HCT116 (cell line): ENCODE measurements around the gene RAVER2. TPM values are rescaled to one million over a fixed set of nuclear protein-coding genes. Genes with fewer than 3 reads are reported as not detected.

Source experiments
- ATAC-seq: fragments of 200-7000 bp; cut with Tn5 transposase; 2 replicates; pipeline ENCODE4 v1.9.1; 2020; ENCODE audit warnings: mild to moderate bottlenecking, moderate library complexity
- BruUV-seq: library from RNA; stranded (reverse); fragments of 400-500 nt; replicated peaks from 2 replicates; lab custom pipeline; 2021; lab: Mats Ljungman, UMichigan
- CTCF ChIA-PET: fragments of 300-600 bp; sonication (Branson Sonifier 250); formaldehyde crosslinking; loops from one replicate; lab custom pipeline; 2021; ENCODE audit warnings: antibody characterized with exemption; lab: Charles Lee
- POLR2A ChIA-PET: fragments of 300-600, 350-600 bp; sonication (Branson Sonifier 250); formaldehyde crosslinking; loops from one replicate; lab custom pipeline; 2021; ENCODE audit warnings: antibody characterized with exemption; lab: Charles Lee
- RAD21 ChIA-PET, 2 experiments: fragments of 300-600 bp; sonication (Branson Sonifier 250); formaldehyde crosslinking; loops; one replicate each; lab custom pipeline; 2023; ENCODE audit warnings: low total read pairs in 2 of 2; ENCODE audit not compliant: uncharacterized antibody in 2 of 2, unreplicated experiment in 2 of 2, low non-redundant PET in 1 of 2; lab: Charles Lee
- DNase-seq: peaks from one replicate; pipeline ENCODE4 v3.0.0-alpha.2; 2010; ENCODE audit warnings: low read depth, low spot score
- H2AFZ ChIP-seq: fragments of 200-600 bp; shearing (Covaris generic), sonication (generic); 2 replicates; pipeline ENCODE4 v1.6.1; 2017; ENCODE audit warnings: low read depth, mixed run types, mixed read lengths, antibody characterized with exemption, low read length; ENCODE audit not compliant: poor library complexity, severe bottlenecking
- H3K27ac ChIP-seq: 2 replicates; pipeline ENCODE4 v1.5.1; 2012; ENCODE audit warnings: low read depth, low read length
- H3K27me3 ChIP-seq: fragments of 200-600 bp; sonication (generic); 2 replicates; pipeline ENCODE4 v1.6.1; 2016; ENCODE audit warnings: mixed run types, low read length, mixed read lengths; ENCODE audit not compliant: insufficient read depth
- H3K36me3 ChIP-seq, 2 experiments: fragments of 200-500 bp in 1 of 2; fragments of 200-600 bp in 1 of 2; sonication (Bioruptor generic) in 1 of 2; sonication (generic) in 1 of 2; 2 replicates each; pipeline versions ENCODE4 v1.5.1 to v1.6.1; 2014 to 2016; ENCODE audit warnings: low read length in 2 of 2, inconsistent platforms in 1 of 2, mixed read lengths in 1 of 2, mixed run types in 1 of 2; ENCODE audit not compliant: insufficient read depth in 2 of 2, control insufficient read depth in 1 of 2
- H3K4me1 ChIP-seq, 2 experiments: fragments of 200-600 bp in 1 of 2; sonication (generic) in 1 of 2; 2 replicates each; pipeline versions ENCODE4 v1.5.1 to v1.6.1; 2012 to 2017; ENCODE audit warnings: low read length in 2 of 2, inconsistent platforms in 1 of 2, mild to moderate bottlenecking in 1 of 2, mixed read lengths in 1 of 2, mixed run types in 1 of 2, moderate library complexity in 1 of 2; ENCODE audit not compliant: insufficient read depth in 2 of 2, control insufficient read depth in 1 of 2
- H3K4me2 ChIP-seq: fragments of 200-600 bp; sonication (generic); 2 replicates; pipeline ENCODE4 v1.6.1; 2017; ENCODE audit warnings: mixed run types, low read length, mixed read lengths
- H3K4me3 ChIP-seq, 2 experiments: fragments of 200-600 bp in 1 of 2; sonication (generic) in 1 of 2; replicated peaks in 1 of 2; 2 replicates each; pipeline ENCODE4 v1.5.1; 2011 to 2016; ENCODE audit warnings: low read length in 2 of 2, control low read depth in 1 of 2, low read depth in 1 of 2, mild to moderate bottlenecking in 1 of 2, mixed read lengths in 1 of 2, mixed run types in 1 of 2
- H3K79me2 ChIP-seq: fragments of 200-600 bp; sonication (generic); 2 replicates; pipeline ENCODE4 v1.6.1; 2017; ENCODE audit warnings: mild to moderate bottlenecking, mixed run types, low read length, moderate library complexity, mixed read lengths; ENCODE audit not compliant: insufficient read depth
- H3K9ac ChIP-seq: fragments of 200-600 bp; sonication (generic); 2 replicates; pipeline ENCODE4 v1.6.1; 2016; ENCODE audit warnings: low read length, mixed read lengths
- H3K9me2 ChIP-seq: fragments of 200-600 bp; sonication (generic), shearing (Covaris generic); 2 replicates; pipeline ENCODE4 v1.6.1; 2017; ENCODE audit warnings: mixed run types, mild to moderate bottlenecking, moderate library complexity; ENCODE audit not compliant: insufficient read depth
- H3K9me3 ChIP-seq, 2 experiments: fragments of 200-500 bp in 1 of 2; fragments of 200-600 bp in 1 of 2; sonication (Bioruptor generic) in 1 of 2; sonication (generic) in 1 of 2; 2 replicates each; pipeline ENCODE4 v1.6.1; 2014 to 2017; ENCODE audit warnings: low read length in 2 of 2, mixed read lengths in 2 of 2, inconsistent platforms in 1 of 2, low read depth in 1 of 2, mild to moderate bottlenecking in 1 of 2, mixed run types in 1 of 2, moderate library complexity in 1 of 2; ENCODE audit not compliant: control insufficient read depth in 1 of 2, insufficient read depth in 1 of 2
- H4K20me1 ChIP-seq: fragments of 200-600 bp; sonication (generic), shearing (Covaris generic); 2 replicates; pipeline ENCODE4 v1.6.1; 2017; ENCODE audit warnings: mixed run types, mild to moderate bottlenecking, moderate library complexity; ENCODE audit not compliant: insufficient read depth
- ATF3 ChIP-seq: IDR thresholded peaks from 2 replicates; pipeline ENCODE4 v1.6.1; 2012
- CBX3 ChIP-seq: IDR thresholded peaks from 2 replicates; pipeline ENCODE4 v1.6.1; 2012; ENCODE audit warnings: low read depth
- CEBPB ChIP-seq: IDR thresholded peaks from 2 replicates; pipeline ENCODE4 v1.6.1; 2012; ENCODE audit warnings: low read depth
- EGR1 ChIP-seq: IDR thresholded peaks from 2 replicates; pipeline ENCODE4 v1.6.1; 2012; ENCODE audit warnings: low read depth
- ELF1 ChIP-seq: IDR thresholded peaks from 2 replicates; pipeline ENCODE4 v1.6.1; 2012; ENCODE audit warnings: low read depth, borderline replicate concordance
- EZH2phosphoT487 ChIP-seq: fragments of 200-600 bp; IDR thresholded peaks from 2 replicates; pipeline ENCODE4 v1.6.1; 2018; ENCODE audit warnings: antibody characterized with exemption, borderline replicate concordance
- FOSL1 ChIP-seq: IDR thresholded peaks from 2 replicates; pipeline ENCODE4 v1.6.1; 2012; ENCODE audit warnings: low read depth
- POLR2A ChIP-seq: IDR thresholded peaks from 2 replicates; pipeline ENCODE4 v1.7.0; 2011; ENCODE audit warnings: borderline replicate concordance; ENCODE audit not compliant: insufficient read depth, insufficient read length; ENCODE audit errors: extremely low read depth
- POLR2AphosphoS5 ChIP-seq: IDR thresholded peaks from 2 replicates; pipeline ENCODE4 v1.6.1; 2011; ENCODE audit warnings: mild to moderate bottlenecking, low read depth, low read length, moderate library complexity
- SIN3A ChIP-seq: IDR thresholded peaks from 2 replicates; pipeline ENCODE4 v1.6.1; 2012; ENCODE audit warnings: low read depth
- SRF ChIP-seq: IDR thresholded peaks from 2 replicates; pipeline ENCODE4 v1.6.1; 2012; ENCODE audit warnings: low read depth
- TCF7L2 ChIP-seq: IDR thresholded peaks from 2 replicates; pipeline ENCODE4 v1.7.0; 2011; ENCODE audit warnings: borderline replicate concordance, inconsistent platforms; ENCODE audit not compliant: insufficient read depth, insufficient read length; ENCODE audit errors: extremely low read depth
- YY1 ChIP-seq: IDR thresholded peaks from 2 replicates; pipeline ENCODE4 v1.6.1; 2011; ENCODE audit warnings: low read length, low read depth, moderate library complexity, mild to moderate bottlenecking; ENCODE audit not compliant: insufficient replicate concordance; ENCODE audit errors: extremely low read depth
- ZFX ChIP-seq: fragments of 450-650 bp; IDR thresholded peaks from 2 replicates; pipeline ENCODE4 v1.6.1; 2017
- intact Hi-C: fragments of 100-400 bp; cut with micrococcal nuclease; formaldehyde crosslinking; loops from 2 replicates; pipeline ENCODE4 v1.10.0; 2022
- total RNA-seq: library from RNA; stranded (reverse); gene quantifications from one replicate; pipeline ENCODE4 v1.2.1, GENCODE V29; 2021; ENCODE audit not compliant: unreplicated experiment
- TF ChIP-seq, protein P1 (sequence below): IDR thresholded peaks from 2 replicates; pipeline ENCODE4 v1.6.1; 2012
- TF ChIP-seq, protein P2 (sequence below), 3 experiments: fragments of 200-600 bp in 1 of 3; sonication (generic) in 1 of 3; IDR thresholded peaks in 2 of 3; conservative IDR thresholded peaks in 1 of 3; 2 replicates each; pipeline ENCODE4 v1.5.1; 2012 to 2017; ENCODE audit warnings: low read depth in 2 of 3, low read length in 2 of 3, antibody characterized with exemption in 1 of 3, borderline replicate concordance in 1 of 3, control low read depth in 1 of 3, mild to moderate bottlenecking in 1 of 3, mixed read lengths in 1 of 3, mixed run types in 1 of 3, moderate library complexity in 1 of 3; ENCODE audit not compliant: insufficient read depth in 1 of 3

The RAVER2 gene
- total RNA-seq, 1 experiment from 2014 or later: 23.2 TPM

- intact Hi-C loops: no loop called here
- Histone ChIP-seq H3K9ac (no peak overlapping the region), H4K20me1 (no peaks in the 10 kb centered on the region), H3K79me2 (no peaks in the 10 kb centered on the region), H3K4me1 (no peaks in the 10 kb centered on the region), H3K9me3 (no peaks in the 10 kb centered on the region), H3K27me3 (no peaks in the 10 kb centered on the region), H3K4me3 (no peak overlapping the region), H3K4me2 (no peak overlapping the region), H3K9me2 (no peaks in the 10 kb centered on the region), H3K27ac (no peak overlapping the region), H3K36me3 (no peaks in the 10 kb centered on the region), H2AFZ (no peak overlapping the region)
- ChIA-PET RAD21 (no interaction called here), POLR2A (no interaction called here), CTCF (no interaction called here)
- BruUV-seq: no TSS peak
- ATAC-seq: no peak
- no peak for DNase-seq
- no peak for TF ChIP-seq EGR1
- no peak for TF ChIP-seq FOSL1
- no peak for TF ChIP-seq POLR2AphosphoS5
- no peak for TF ChIP-seq CBX3
- no peak for TF ChIP-seq ATF3
- TF ChIP-seq, protein P1, sequence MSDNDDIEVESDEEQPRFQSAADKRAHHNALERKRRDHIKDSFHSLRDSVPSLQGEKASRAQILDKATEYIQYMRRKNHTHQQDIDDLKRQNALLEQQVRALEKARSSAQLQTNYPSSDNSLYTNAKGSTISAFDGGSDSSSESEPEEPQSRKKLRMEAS: no peak
- TF ChIP-seq, protein P2, sequence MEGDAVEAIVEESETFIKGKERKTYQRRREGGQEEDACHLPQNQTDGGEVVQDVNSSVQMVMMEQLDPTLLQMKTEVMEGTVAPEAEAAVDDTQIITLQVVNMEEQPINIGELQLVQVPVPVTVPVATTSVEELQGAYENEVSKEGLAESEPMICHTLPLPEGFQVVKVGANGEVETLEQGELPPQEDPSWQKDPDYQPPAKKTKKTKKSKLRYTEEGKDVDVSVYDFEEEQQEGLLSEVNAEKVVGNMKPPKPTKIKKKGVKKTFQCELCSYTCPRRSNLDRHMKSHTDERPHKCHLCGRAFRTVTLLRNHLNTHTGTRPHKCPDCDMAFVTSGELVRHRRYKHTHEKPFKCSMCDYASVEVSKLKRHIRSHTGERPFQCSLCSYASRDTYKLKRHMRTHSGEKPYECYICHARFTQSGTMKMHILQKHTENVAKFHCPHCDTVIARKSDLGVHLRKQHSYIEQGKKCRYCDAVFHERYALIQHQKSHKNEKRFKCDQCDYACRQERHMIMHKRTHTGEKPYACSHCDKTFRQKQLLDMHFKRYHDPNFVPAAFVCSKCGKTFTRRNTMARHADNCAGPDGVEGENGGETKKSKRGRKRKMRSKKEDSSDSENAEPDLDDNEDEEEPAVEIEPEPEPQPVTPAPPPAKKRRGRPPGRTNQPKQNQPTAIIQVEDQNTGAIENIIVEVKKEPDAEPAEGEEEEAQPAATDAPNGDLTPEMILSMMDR (IDR thresholded peaks at IDR 0.05 in 2 of 3, conservative IDR thresholded peaks at IDR 0.05 in 1 of 3; ENCODE audit: borderline replicate concordance in 1 of 3, insufficient read depth in 1 of 3, low read depth in 2 of 3, low read length in 2 of 3): no peak
Observed at GRCh38 chr1:64874666-64875065, 129.8 kb downstream of the RAVER2 start.

DNA sequence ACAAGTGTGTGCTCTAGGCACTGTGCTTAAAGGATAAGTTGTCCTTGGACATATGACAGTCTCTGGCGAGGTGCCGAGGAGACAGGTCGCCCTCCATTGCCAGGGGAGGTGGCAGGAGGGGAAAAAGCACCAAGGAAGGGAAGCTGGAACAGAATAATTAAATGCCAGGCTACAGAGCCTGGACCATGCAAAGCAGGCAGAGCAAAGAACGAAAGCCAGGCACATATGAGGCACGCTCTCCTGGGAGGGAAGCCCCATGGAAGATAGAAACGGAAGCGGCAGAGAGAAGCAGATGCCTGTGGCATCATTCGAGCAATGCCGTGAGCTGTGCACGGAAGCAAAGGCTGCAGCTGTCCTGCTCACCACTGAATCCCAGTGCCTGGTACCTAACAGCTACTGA lies 130.2 kb downstream of the RAVER2 start:
- H3K4me3 ChIP-seq: no peak overlapping the region
- no peak overlapping the region for H3K4me2 ChIP-seq
- H3K27me3 ChIP-seq: no peaks in the 10 kb centered on the region
- H3K9me3 ChIP-seq: no peaks in the 10 kb centered on the region
- RAD21 ChIA-PET: no interaction called here
- no peaks in the 10 kb centered on the region for H3K79me2 ChIP-seq
- ATAC-seq (no peak), DNase-seq (no peak)
- H3K9me2 ChIP-seq: no peaks in the 10 kb centered on the region
- POLR2A ChIA-PET: no interaction called here
- H3K4me1 ChIP-seq: no peaks in the 10 kb centered on the region
- no peaks in the 10 kb centered on the region for H3K36me3 ChIP-seq
- CTCF ChIA-PET: no interaction called here
- intact Hi-C loops: no loop called here
- H3K9ac ChIP-seq: no peak overlapping the region
- no TSS peak for BruUV-seq
- TF ChIP-seq, protein P2 (IDR thresholded peaks at IDR 0.05 in 2 of 3, conservative IDR thresholded peaks at IDR 0.05 in 1 of 3; ENCODE audit: borderline replicate concordance in 1 of 3, insufficient read depth in 1 of 3, low read depth in 2 of 3, low read length in 2 of 3): no peak
- no peak for TF ChIP-seq ELF1
- TF ChIP-seq CEBPB: no peak
- TF ChIP-seq SIN3A: no peak
- TF ChIP-seq YY1: no peak
- TF ChIP-seq EGR1: no peak
- TF ChIP-seq EZH2phosphoT487: no peak
- TF ChIP-seq ATF3: no peak
- no peak for TF ChIP-seq TCF7L2
- TF ChIP-seq ZFX: no peak
- TF ChIP-seq SRF: no peak
- no peak for TF ChIP-seq CBX3
- TF ChIP-seq POLR2A: no peak
- no peak overlapping the region for H2AFZ ChIP-seq
- H3K27ac ChIP-seq: no peak overlapping the region
- H4K20me1 ChIP-seq: no peaks in the 10 kb centered on the region
